ENCODE data around the gene SERPINE1.

GRCh38 chr7:101104193-101104713, 22.7 kb upstream of the SERPINE1 start:
- TF ChIP-seq, protein P1, sequence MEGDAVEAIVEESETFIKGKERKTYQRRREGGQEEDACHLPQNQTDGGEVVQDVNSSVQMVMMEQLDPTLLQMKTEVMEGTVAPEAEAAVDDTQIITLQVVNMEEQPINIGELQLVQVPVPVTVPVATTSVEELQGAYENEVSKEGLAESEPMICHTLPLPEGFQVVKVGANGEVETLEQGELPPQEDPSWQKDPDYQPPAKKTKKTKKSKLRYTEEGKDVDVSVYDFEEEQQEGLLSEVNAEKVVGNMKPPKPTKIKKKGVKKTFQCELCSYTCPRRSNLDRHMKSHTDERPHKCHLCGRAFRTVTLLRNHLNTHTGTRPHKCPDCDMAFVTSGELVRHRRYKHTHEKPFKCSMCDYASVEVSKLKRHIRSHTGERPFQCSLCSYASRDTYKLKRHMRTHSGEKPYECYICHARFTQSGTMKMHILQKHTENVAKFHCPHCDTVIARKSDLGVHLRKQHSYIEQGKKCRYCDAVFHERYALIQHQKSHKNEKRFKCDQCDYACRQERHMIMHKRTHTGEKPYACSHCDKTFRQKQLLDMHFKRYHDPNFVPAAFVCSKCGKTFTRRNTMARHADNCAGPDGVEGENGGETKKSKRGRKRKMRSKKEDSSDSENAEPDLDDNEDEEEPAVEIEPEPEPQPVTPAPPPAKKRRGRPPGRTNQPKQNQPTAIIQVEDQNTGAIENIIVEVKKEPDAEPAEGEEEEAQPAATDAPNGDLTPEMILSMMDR (IDR thresholded peaks at IDR 0.05; ENCODE audit: insufficient read depth, low read length, poor library complexity, severe bottlenecking): no peak
- TF ChIP-seq EZH2phosphoT487 (conservative IDR thresholded peaks at IDR 0.05; ENCODE audit: low read length): no peak

Data from SU-DHL-6 (cell line).